Left colon (tissue), 2 donors: Measurements from ENCODE around the gene DYRK1A. TPM values are rescaled to one million over a fixed set of nuclear protein-coding genes. Genes with fewer than 3 reads are reported as not detected.
"Not testable (repeated sequence)": the region's sequence is repeated elsewhere in the genome, so short reads cannot be mapped to it uniquely, and the experiment has no call there.

Experiments used
- ATAC-seq: fragments of 200-7000 bp; cut with Tn5 transposase; one replicate; pipeline ENCODE4 v1.9.1; 2020; ENCODE audit warnings: mild to moderate bottlenecking, moderate library complexity
- DNase-seq, 2 donors: peaks; one replicate each; pipeline ENCODE4 v3.0.0-alpha.2; 2020
- intact Hi-C, 2 donors: fragments of 100-400 bp; cut with DNase I in 1 of 2; cut with micrococcal nuclease in 1 of 2; formaldehyde crosslinking; loops; one replicate each; pipeline versions ENCODE4 v1.11.2 to v1.14.0; 2022; cut with DNase I, micrococcal nuclease
- total RNA-seq, 2 donors: library from RNA; stranded (reverse); fragmentation: NEBNext Ultra II Directional; extraction: Animal tissue kit (Norgen Biotek cat#: 25700); gene quantifications; one replicate each; pipeline ENCODE4 v1.2.1, GENCODE V29; 2021
- donor health status: DM: no; HTN: no; CAD: no.
- donor health status: DM: yes; HTN: yes; CAD: no.

The DYRK1A gene
- total RNA-seq, 2 donors from 2014 or later = 62.0 to 62.1 TPM

DNA sequence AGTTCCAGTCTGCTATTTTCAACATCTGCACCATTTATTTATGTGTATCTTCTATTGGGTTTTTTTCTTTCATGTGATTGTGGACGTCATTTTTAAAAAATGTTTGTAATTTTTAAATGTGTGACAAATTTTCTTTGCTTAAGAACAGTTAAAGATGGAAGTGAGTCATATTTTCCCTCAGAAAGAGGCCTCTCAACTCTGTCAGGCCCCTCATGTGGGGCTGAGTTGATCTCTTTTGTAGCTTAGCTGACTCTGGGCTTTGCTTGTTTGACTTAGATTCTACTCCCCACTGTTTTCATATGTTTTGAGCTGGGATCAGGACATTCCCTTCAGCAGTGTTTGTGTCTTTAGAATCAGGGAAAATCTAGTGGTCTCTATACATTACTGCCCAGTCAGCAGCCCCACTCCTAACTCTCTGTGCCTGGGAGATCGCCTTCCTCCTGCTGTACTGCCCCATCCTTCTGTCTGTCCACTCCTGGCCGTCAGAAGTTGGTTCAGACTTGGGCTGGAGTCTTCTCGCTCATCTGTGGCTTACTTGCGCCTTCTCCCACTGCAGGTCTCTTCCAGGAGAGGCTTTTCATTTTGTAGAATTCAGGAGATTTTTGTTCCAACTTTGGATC is 137.4 kb downstream of the DYRK1A start:
- intact Hi-C loops = no loop called here
- ATAC-seq (no peak), DNase-seq (no peak)

DNA sequence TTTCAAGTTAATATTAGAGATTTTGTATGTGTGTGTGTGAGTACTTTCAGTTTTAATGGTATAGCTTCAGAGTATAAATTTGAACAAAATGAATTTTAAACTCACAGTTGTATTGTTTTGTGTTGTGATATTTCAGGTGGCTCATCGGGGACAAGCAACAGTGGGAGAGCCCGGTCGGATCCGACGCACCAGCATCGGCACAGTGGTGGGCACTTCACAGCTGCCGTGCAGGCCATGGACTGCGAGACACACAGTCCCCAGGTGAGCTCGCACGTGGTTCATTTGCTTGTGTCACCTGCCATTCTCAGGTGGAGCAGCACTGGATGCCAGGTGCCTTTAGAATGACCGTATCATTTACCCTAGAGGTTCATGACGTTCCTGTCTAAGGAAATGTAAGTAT is 139.4 kb downstream of the DYRK1A start:
- no peak for DNase-seq
- intact Hi-C loops = no loop called here
- ATAC-seq = no peak

DNA sequence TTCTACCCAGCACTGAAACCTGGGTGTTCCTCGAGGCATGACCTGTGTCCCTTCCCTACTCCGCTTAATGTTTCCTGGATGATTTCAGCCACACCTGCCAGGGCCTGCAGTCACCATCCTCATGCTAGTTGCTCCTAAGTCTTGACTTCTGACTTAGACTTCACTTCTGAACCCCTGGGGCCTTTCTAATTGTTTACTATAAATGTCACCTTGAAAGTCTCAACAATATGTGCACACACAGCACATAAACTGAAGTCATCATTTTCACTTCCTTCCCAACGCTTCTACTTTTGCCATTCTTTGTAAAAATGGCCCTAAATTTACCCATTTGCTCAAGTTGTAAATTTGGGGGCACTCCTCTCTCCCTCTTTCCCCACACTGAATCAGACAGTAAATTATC is 141.1 kb downstream of the DYRK1A start:
- intact Hi-C loops = no loop called here

DNA sequence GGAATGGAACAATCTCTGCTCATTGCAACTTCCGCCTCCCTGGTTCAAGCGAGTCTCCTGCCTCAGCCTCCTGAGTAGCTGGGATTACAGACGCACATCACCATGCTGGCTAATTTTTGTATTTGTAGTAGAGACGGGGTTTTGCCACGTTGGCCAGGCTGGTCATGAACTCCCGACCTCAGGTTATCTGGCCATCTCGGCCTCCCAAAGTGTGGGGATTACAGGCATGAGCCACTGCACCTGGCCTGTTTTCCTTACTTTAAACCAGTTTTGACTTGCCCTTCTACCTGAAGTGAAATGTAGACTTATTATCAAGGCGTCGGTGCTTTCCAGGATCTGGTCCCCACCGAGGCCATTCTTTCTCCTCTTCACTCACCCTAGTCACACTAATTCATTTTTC is 141.8 kb downstream of the DYRK1A start:
- intact Hi-C loops = no loop called here
- no peak for ATAC-seq
- DNase-seq = no peak

More for the DNA sequence above, 141.1 kb downstream of the DYRK1A start:
- DNase-seq (no peak), ATAC-seq (no peak)

DNA sequence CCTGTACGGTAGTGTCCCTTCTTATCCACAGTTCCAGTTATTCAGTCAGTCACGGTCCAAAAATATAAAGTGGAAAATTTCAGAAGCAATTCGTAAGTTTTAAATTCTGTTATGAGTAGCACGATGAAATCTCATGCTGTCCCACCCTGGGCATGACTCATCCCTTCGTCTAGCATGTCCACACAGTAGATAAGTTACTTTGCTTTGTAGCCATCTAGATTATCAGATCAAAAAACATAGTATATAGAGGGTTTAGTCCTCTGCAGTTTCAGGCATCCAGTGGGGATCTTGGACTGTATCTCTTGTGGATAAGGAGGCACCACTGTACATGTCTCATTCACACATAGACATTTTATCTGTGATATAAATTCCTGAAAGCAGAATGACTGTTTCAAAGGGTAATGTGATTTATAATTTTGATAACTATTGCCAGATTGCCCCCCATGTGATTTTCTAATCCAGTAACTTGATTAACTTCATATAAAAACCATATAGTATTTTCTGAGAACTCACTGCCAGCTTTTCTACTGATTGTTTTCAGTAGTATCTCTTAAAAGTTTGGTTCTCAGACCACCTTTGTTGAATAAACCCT is 143.3 kb downstream of the DYRK1A start:
- DNase-seq = no peak
- ATAC-seq = no peak
- intact Hi-C loops = no loop called here

DNA sequence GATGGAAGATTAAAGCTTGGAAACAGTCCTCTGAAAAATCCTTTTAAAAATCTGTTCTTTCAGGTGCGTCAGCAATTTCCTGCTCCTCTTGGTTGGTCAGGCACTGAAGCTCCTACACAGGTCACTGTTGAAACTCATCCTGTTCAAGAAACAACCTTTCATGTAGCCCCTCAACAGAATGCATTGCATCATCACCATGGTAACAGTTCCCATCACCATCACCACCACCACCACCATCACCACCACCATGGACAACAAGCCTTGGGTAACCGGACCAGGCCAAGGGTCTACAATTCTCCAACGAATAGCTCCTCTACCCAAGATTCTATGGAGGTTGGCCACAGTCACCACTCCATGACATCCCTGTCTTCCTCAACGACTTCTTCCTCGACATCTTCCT is 145.3 kb downstream of the DYRK1A start:
- intact Hi-C loops = no loop called here
- no peak for ATAC-seq
- DNase-seq = no peak

DNA sequence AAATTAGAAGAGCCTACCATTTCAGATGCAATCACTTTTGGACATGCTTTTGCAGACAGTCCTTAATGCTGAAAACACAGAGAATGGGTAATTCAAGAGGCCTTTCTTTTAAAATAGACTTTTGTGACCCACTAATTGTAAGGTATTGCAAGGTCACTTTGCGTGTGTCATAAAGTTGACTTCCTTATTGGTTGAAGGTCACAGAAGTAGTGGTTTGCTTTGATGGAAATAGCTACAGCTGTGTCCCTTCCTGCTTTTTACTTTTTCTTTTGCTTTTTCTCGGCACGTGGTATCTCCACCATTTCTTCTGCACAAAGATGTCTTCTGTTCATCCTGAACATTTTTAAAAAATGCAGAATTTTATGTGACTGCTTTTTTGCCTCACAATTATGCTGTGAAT is 146.8 kb downstream of the DYRK1A start:
- DNase-seq (no peak), ATAC-seq (peak; percentile 62)
- intact Hi-C loops = no loop called here

DNA sequence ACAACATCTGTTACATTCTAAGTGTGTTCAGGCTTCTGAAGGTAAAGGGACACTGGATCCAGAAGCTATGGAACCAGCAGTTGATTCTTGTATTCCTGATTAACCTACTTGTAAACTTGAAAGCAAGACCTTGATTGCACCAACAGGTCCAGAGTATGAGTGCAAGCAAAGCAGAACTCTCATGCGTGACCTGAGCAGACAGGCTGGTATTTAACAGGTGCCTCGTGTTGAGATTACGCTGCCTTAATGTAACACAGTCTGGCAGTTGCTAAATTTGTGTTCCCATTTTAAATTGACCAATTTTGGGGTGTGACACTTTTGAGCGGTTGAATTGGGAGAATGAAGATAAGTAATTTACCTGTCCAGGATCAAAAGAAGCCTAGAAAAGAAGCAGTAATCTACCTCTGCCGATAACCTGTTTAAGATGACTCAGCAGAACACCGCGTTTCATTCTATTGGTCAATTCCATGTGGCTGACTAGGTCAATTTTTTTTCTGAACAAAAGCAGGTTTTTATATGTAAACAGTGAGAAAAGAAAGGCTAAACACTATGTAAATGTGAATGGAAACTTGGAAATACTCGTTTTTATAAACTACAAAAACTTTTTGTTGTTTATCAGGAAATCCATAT is 147.6 kb downstream of the DYRK1A start:
- intact Hi-C loops = no loop called here
- DNase-seq (no peak), ATAC-seq (no peak)

DNA sequence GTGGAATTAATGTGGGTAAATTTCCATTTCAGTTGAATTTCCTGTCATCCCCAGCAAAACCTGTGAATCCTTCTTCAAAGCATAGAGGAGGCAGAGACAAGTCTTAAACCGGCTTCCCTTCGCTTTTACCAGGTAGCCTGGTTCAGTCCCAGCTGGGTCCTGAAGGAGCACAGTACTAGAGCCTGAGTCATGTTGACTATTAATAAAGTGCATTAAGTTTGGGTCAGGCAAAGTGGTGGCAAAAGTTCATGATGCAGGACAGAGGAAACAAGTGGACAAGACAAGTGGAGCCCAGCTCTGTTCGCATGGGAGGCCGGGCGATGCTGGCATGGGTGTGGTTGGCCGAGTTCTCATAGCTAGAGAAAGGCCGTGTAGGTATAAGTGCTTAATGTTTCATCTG is 150.4 kb downstream of the DYRK1A start:
- ATAC-seq (no peak), DNase-seq (no peak)
- intact Hi-C loops = no loop called here

DNA sequence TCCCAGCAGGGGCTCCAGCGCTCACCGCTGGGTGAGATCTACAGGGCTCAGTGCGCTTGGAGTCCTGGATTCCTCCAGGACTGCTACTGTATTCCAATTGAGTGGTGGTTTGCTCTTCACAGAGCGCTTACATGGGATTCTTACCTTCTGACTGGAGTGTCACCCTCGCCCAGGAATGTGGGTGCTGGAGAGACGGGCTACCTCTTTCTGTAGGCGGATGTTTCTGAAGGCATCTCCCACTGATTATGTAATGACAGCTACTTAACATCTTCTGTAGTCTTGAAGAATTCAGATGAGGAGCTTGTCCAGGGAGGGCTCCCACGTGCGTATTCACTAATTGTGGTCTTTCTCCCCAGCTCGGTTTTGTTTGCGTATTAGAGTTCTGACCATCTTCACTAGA is 154.2 kb downstream of the DYRK1A start:
- DNase-seq (no peak), ATAC-seq (no peak)
- intact Hi-C loops = no loop called here

DNA sequence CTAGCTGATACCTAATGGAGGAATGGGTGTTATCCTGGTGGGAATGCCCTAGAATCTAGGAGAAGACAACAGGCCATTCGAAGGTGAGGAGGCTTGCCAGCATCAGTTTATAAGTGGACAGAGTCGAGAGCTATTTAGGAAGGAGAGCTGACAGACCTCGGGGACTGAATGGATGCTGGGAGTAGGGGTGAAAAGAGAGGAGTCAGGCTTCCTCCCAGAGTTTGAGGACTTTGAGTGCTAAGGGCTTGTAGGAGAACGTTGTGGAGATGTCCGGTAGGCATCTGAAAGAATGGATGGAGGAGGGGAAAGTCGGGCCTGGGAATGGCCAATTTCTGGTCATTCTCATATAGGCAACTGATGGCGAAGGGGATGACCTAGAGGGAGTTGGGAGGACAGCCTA is 155.1 kb downstream of the DYRK1A start:
- intact Hi-C loops = no loop called here
- ATAC-seq = no peak

DNA sequence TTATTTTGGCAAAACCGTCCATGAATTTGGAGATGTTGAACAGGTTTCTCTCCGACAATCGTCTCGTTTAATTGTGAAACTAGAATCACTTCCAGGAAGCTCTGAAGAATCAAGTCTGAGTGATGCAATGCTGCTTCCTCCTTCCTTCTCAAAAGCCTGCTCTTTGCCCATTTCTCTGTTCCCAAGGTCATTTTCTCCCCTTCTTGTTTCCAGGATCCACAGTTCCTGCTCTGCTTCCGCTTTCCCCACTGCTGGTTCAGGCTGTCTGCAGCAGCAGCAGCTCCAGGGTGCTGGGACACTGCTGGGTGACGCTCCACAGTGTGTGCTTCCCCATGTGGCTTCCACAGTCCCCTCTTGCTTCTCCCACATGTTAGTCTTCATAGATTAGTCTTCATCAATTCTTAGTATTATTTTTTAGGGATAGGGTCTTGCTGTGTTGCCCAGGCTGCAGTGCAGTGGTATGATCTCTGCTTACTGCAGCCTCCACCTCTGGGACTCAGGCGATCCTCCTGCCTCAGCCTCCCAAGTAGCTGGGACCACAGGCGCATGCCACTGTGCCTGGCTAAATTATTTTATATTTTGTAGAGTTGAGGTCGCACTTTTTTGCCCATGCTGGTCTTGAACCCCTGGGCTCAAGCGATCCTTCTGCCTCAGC is 156.2 kb downstream of the DYRK1A start:
- no peak for DNase-seq
- intact Hi-C loops = no loop called here

More for the DNA sequence above, 155.1 kb downstream of the DYRK1A start:
- DNase-seq = no peak

DNA sequence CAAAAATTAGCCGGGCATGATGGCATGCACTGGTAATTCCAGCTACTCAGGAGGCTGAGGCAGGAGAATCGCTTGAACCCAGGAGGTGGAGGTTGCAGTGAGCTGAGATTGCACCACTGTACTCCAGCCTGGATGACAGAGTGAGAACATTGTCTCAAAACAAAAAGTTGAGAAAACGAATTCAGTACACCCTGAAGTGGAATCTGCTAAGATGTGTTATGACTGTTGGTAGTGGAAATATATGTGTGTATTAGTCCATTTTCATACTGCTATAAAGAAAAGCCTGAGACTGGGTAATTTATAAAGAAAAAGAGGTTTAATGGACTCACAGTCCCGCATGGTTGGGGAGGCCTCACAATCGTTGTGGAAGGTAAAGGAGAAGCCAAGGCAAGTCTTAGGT is 158.4 kb downstream of the DYRK1A start:
- intact Hi-C loops, ATAC-seq, DNase-seq: not testable (repeated sequence)

More for the DNA sequence above, 156.2 kb downstream of the DYRK1A start:
- peak; percentile 7 for ATAC-seq

DNA sequence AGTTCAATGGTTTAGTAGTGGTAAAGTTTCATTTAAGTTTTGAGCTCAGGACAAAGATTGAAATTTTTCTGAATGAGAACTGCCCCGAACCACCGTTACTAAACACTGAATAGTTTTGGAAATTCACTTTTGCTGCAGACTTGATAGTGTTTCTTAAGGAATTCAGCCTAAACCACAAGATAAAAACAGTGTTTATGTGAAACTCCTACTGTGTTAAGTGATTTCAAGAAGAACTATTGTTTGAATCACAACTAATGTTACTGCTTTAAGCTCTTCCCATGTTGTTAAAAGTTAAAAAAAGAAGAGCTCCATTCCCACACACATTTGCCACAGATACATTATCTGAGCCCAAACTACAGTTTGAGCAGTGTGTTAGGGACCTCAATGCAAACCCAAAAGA is 159.2 kb downstream of the DYRK1A start:
- no peak for DNase-seq
- no peak for ATAC-seq
- intact Hi-C loops = no loop called here

DNA sequence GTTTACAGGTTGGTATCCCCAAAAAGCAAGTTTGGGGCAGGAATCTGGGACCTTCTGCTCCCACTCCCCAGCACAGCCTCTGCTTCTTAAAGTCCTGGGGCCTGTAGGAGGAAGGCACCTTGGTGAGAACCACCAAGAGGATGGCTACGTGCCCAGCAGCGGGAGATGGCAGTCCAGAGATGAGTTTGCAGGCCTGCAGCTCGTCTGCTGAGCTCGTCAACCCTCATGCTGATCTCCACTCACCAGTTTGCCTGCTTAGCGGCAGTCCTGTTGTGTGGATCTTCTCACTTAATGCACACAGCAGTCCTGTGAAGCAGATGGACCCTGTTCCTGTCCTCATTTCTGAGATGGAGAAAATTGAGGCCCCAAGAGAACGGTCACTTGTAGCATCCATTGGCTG is 160.5 kb downstream of the DYRK1A start:
- no peak for DNase-seq
- intact Hi-C loops = no loop called here
- no peak for ATAC-seq

DNA sequence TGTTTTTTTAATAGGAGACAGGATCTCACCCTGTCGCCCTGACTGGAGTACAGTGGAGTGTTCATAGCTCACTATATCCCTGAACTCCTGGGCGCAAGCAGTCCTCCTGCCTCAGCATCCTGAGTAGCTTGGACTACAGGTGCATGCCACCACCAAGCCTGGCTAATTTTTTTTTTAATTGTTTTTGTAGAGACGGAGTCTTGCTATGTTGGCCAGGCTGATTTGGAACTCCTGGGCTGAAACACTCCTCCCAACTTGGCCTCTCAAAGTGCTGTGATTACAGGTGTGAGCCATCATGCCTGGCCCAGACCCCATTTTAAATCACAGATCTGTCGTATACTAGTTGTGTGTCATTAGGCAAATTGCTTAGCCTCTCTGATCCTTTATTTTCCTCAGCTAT is 161.1 kb downstream of the DYRK1A start:
- intact Hi-C loops = no loop called here
- DNase-seq (no peak), ATAC-seq (no peak)

DNA sequence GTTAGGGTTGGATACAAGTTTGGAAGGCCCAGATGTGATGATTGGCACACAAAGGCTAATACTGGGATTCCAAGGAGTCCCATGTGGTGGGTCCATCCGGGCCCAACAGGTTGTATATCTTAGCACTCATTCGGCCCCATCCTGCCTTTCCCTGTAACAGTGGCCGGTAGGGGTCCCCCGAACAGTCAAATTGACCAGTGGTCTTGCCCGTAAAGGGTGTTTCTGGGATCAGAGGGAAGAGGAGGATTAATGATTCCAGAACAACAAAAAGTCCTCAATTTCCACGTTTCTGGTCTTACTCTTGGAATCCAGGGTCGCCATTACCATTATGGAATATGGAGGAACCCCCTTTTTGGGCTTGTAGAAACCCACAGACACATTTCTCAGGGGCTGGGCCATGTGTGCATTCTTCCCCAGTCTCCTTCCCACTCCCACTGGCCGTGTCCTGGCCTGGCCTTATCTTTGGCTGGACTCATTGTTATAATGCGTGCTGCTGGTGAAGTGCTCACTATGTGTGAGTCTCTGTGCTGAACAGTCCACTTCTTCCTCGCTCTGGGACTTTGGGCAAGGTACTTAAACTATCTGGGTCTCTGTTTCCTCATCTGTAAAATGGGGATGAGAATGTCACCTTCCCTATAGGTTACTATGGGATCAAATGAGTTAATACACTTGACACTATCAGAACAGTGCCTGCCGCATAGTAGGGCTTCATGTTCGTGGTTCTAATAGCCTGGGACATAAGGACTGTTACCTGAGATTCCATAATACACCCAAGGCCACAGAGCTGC is 161.8 kb downstream of the DYRK1A start:
- intact Hi-C loops = no loop called here
- no peak for ATAC-seq
- DNase-seq = no peak

DNA sequence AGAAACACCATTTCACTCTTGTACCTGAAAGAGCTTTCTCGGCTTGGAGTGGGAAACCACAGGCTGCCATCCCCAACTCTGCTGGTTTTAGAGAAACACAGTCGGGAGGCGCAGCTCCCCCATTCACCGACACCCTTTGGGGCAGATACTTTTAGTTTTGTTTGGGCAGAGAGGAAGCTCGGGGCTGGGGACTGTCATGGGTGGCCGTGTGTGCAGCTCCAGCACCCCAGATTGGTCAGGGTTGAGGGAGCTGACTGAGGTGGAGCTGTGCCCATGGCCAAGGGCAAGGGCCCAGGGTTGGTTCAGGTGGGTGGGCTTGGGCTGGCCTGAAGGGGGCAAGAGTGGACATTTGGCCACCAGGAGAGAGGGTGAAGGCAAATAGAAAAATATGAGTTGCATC is 163.1 kb downstream of the DYRK1A start:
- DNase-seq = no peak
- ATAC-seq = no peak
- intact Hi-C loops = no loop called here

DNA sequence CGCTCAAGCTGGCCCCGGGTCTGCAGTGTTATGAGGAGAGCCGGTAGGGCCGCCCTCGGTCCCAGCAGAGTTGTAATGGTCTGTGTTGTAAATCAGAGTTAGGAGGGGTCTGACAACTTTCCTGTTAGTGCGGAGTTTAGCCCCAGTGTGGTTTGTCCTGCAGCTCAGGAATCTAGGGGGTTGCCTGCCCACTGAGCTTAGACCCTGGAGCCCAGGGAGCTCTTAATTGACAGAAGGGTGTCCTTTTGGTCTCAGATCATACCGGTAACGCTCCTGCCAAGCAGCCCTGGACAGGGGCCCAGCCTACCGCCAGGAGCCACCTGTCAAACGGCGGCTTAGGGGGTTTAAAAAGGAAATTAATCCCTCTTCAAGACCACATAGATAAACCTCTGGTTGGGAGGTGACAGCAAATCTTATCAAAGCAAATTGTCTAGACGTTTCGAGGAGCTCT is 164.4 kb downstream of the DYRK1A start:
- ATAC-seq (no peak), DNase-seq (no peak)
- intact Hi-C loops = no loop called here
